ENCODE results near the gene RORC.

The RORC gene

GRCh38 chr1:151831605-151832004, at the start of gene RORC:
Gene RORC, minus strand, starts transcription at chr1:151831802. Its CDS starts 38 bp downstream, at chr1:151831764.
- TF ChIP-seq GATA3 (IDR thresholded peaks at IDR 0.05; ENCODE audit: low read depth, low read length), result no peak
- TF ChIP-seq GATA2 (IDR thresholded peaks at IDR 0.05; ENCODE audit: low read depth, low read length), result no peak

GRCh38 chr1:151875419-151876097, 44.0 kb upstream of the RORC start:
- TF ChIP-seq GATA2 (IDR thresholded peaks at IDR 0.05; ENCODE audit: low read depth, low read length), result no peak
- no peak for TF ChIP-seq GATA3 (IDR thresholded peaks at IDR 0.05; ENCODE audit: low read depth, low read length)

- TF ChIP-seq GATA2 (IDR thresholded peaks at IDR 0.05; ENCODE audit: low read depth, low read length), result no peak
- TF ChIP-seq GATA3 (IDR thresholded peaks at IDR 0.05; ENCODE audit: low read depth, low read length), result no peak
These were observed 39.9 kb upstream of the RORC start for GRCh38 chr1:151871284-151872030.

GRCh38 chr1:151868486-151868885, 36.9 kb upstream of the RORC start:
- no peak for TF ChIP-seq GATA3 (IDR thresholded peaks at IDR 0.05; ENCODE audit: low read depth, low read length)
- no peak for TF ChIP-seq GATA2 (IDR thresholded peaks at IDR 0.05; ENCODE audit: low read depth, low read length)

- TF ChIP-seq GATA3 (IDR thresholded peaks at IDR 0.05; ENCODE audit: low read depth, low read length) (no peak), GATA2 (IDR thresholded peaks at IDR 0.05; ENCODE audit: low read depth, low read length) (no peak)
These were observed 36.3 kb upstream of the RORC start for GRCh38 chr1:151867765-151868411.

GRCh38 chr1:151867321-151867720, 35.7 kb upstream of the RORC start:
- TF ChIP-seq GATA2 (IDR thresholded peaks at IDR 0.05; ENCODE audit: low read depth, low read length) (no peak), GATA3 (IDR thresholded peaks at IDR 0.05; ENCODE audit: low read depth, low read length) (no peak)

GRCh38 chr1:151864411-151864810, 32.8 kb upstream of the RORC start:
- TF ChIP-seq GATA2 (IDR thresholded peaks at IDR 0.05; ENCODE audit: low read depth, low read length) (no peak), GATA3 (IDR thresholded peaks at IDR 0.05; ENCODE audit: low read depth, low read length) (no peak)

GRCh38 chr1:151862604-151863003, 31.0 kb upstream of the RORC start:
- TF ChIP-seq GATA2 (IDR thresholded peaks at IDR 0.05; ENCODE audit: low read depth, low read length) (no peak), GATA3 (IDR thresholded peaks at IDR 0.05; ENCODE audit: low read depth, low read length) (no peak)

GRCh38 chr1:151860504-151861187, 29.0 kb upstream of the RORC start:
- TF ChIP-seq GATA2 (IDR thresholded peaks at IDR 0.05; ENCODE audit: low read depth, low read length) (no peak), GATA3 (IDR thresholded peaks at IDR 0.05; ENCODE audit: low read depth, low read length) (no peak)

- TF ChIP-seq GATA3 (IDR thresholded peaks at IDR 0.05; ENCODE audit: low read depth, low read length), result no peak
- TF ChIP-seq GATA2 (IDR thresholded peaks at IDR 0.05; ENCODE audit: low read depth, low read length), result no peak
These were observed 28.3 kb upstream of the RORC start for GRCh38 chr1:151859891-151860293.

- TF ChIP-seq GATA3 (IDR thresholded peaks at IDR 0.05; ENCODE audit: low read depth, low read length), result no peak
- TF ChIP-seq GATA2 (IDR thresholded peaks at IDR 0.05; ENCODE audit: low read depth, low read length), result no peak
These were observed 27.5 kb upstream of the RORC start for GRCh38 chr1:151858886-151859665.

- no peak for TF ChIP-seq GATA3 (IDR thresholded peaks at IDR 0.05; ENCODE audit: low read depth, low read length)
- no peak for TF ChIP-seq GATA2 (IDR thresholded peaks at IDR 0.05; ENCODE audit: low read depth, low read length)
These were observed 26.6 kb upstream of the RORC start for GRCh38 chr1:151858030-151858746.

- TF ChIP-seq GATA2 (IDR thresholded peaks at IDR 0.05; ENCODE audit: low read depth, low read length), result no peak
- no peak for TF ChIP-seq GATA3 (IDR thresholded peaks at IDR 0.05; ENCODE audit: low read depth, low read length)
These were observed 24.3 kb upstream of the RORC start for GRCh38 chr1:151855933-151856332.

Data from SH-SY5Y (cell line).